Stimulated activated effector memory CD8-positive, alpha-beta T cell treated with anti-CD3 and anti-CD28 coated beads, Interleukin-12 subunit alpha, Interleukin-12 subunit beta, amount 100 ng/mL, for 72 hours (primary cell): Measurements from ENCODE around the gene MACROD1.

Experiments
- ATAC-seq: fragments of 150-1000 bp; cut with Tn5 transposase; 2 replicates; pipeline ENCODE4 v1.10.0; 2021
- DNase-seq, 2 donors: peaks; one replicate each; pipeline ENCODE4 v3.0.0; 2021 to 2022; ENCODE audit warnings: low spot score in 2 of 2
- H3K27ac Mint-ChIP-seq: one replicate; pipeline ENCODE4 v1.8.0; 2022; ENCODE audit warnings: mild to moderate bottlenecking, mixed read lengths
- H3K36me3 Mint-ChIP-seq: one replicate; pipeline ENCODE4 v1.8.0; 2022; ENCODE audit warnings: mild to moderate bottlenecking, mixed read lengths
- H3K4me1 Mint-ChIP-seq: one replicate; pipeline ENCODE4 v1.8.0; 2022; ENCODE audit warnings: mixed read lengths
- H3K4me3 Mint-ChIP-seq: one replicate; pipeline ENCODE4 v1.8.0; 2022; ENCODE audit warnings: mild to moderate bottlenecking, mixed read lengths
- H3K9me3 Mint-ChIP-seq: one replicate; pipeline ENCODE4 v1.8.0; 2022; ENCODE audit warnings: mixed read lengths

The MACROD1 gene

DNA sequence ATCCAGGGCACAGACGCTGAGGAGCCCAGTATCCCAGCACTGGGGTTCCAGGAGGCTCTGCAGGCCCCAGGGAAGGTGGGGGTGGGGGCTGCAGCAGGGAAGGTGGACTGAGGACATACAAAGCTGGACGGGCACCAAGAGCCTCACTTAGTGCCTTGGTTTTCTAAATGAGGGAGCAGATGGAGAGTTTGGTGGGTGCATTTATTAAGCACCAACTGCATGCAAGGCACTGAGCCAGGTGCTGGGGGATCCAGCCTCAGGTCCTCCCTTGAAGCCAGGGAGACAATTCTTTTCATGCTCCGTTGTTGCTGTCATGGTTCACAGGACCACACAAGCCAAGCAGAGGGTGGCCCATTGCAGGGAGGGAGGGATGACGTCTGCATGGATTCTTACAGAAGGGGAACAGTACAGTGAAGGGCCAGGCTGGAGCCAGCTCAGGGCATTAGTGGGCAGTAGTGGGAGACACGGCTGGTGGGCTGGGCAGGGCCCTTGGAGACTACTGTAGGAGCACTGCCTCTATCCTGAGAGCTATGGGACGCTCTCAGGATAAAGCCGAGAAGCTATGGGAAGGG is 65.0 kb downstream of the MACROD1 start:
- H3K27ac Mint-ChIP-seq: no peak overlapping the region
- DNase-seq (no peak), ATAC-seq (no peak)
- H3K36me3 Mint-ChIP-seq: no peaks in the 10 kb centered on the region
- no peak overlapping the region for H3K4me3 Mint-ChIP-seq
- no peaks in the 10 kb centered on the region for H3K4me1 Mint-ChIP-seq
- H3K9me3 Mint-ChIP-seq: no peaks in the 10 kb centered on the region

DNA sequence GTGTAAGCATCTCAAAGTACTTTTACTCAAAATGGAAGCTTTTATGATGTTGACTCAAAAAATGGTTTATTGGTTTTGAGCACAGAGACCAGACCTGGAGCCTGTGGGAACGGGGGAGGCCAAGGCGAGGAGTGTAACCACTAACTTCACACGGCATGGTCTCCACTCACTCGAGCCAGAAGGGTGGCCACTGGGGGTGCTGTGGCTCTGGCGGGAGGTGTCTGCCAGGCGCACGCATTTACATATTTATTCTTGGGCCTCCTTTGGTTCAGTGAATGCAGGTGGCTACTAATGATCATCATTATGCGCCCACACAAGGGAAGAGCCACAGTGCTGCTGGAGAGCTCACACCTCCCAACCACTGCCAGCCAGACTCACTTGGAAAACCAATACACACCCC is 65.6 kb downstream of the MACROD1 start:
- no peak for DNase-seq
- H3K9me3 Mint-ChIP-seq: no peaks in the 10 kb centered on the region
- no peak overlapping the region for H3K27ac Mint-ChIP-seq
- no peak overlapping the region for H3K4me3 Mint-ChIP-seq
- H3K4me1 Mint-ChIP-seq: no peaks in the 10 kb centered on the region
- no peak for ATAC-seq
- H3K36me3 Mint-ChIP-seq: no peaks in the 10 kb centered on the region

DNA sequence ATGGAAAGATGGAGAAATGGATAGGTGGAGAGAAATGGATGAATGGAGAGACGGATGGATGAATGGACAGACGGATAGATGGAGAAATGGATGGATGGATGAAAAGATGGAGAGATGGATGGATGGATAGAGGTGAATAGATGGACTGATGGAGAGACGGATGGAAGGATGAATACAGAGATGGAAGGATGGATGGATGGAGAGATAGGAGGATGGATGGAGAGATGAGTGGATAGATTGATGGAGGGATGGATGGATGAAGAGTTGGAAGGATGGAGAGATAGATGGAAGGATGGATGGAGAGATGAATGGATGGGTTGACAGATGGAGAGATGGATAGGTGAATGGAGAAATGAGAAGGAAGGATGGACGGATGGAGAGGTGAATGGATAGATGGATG is 66.5 kb downstream of the MACROD1 start:
- DNase-seq: no peak
- Mint-ChIP-seq H3K9me3 (no peaks in the 10 kb centered on the region), H3K4me1 (no peaks in the 10 kb centered on the region), H3K27ac (no peak overlapping the region), H3K4me3 (no peak overlapping the region), H3K36me3 (no peaks in the 10 kb centered on the region)
- ATAC-seq: no peak

DNA sequence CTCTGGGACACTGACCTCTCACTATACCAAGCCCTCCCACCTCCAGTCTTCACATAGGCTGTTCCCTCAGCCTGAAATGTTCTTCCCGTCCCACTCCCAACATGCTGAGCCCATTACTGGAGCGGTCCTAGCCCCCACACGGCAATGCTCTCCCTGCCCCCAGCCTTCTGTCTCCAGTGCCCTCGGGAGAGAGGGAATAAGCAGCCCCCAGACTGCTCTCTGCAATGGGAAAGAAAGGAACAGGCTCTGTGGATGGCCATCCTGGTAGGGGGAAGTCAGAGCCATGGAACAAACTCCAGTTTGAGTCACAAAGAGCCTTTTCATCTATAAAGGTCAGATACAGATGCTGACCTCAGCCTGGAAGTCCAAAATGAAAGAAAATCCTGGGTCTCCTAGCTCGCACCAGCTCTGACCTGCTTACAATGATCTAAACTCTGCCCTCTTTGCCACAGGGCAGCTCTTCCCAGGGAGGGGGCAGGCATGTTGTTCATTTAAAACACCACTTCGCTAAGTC is 67.5 kb downstream of the MACROD1 start:
- Mint-ChIP-seq H3K4me3 (no peak overlapping the region), H3K9me3 (no peaks in the 10 kb centered on the region), H3K4me1 (no peaks in the 10 kb centered on the region), H3K27ac (no peak overlapping the region), H3K36me3 (no peaks in the 10 kb centered on the region)
- DNase-seq (no peak), ATAC-seq (no peak)

DNA sequence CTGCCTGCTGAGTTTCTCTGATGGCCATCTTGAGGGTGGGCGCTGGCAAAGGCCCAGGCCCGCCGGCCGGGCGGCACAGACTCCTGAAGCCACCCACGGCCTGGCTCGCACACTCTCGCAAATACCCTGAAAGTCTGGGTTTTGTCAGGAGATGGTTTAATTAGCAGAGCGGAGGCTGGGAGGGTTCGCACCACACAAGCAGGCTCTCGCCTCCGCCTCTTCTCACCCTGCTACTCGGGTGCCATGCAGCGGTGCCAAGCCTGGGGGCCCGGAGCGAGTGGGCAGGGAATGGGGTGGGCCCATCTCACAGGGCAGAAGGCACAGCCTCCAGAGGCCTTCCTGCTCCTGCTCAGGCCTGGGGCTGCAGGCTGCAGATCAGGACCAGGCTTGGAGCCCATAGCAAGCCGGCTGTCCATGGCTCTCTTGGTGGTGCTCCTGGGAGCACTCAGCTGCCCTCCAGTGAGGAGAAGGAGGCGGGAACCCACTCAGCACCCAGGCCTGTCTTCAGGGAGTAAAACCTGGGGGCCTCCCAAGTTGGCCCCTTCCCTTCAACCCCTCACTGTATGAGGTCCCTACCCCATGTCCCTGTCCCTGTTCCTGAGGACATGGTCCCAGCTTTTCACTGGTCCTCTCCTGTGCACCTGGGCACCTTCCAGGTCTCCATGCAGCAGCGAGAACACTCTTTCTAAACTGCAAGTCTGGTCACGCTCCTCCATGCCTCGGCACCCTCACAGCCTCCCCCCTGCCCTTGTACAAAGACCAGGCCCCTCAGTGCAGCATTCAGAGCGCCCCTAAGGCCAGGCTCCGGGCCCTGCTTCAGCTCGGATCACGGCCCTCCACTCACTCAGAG is 68.2 kb downstream of the MACROD1 start:
- H3K9me3 Mint-ChIP-seq: no peaks in the 10 kb centered on the region
- ATAC-seq (no peak), DNase-seq (no peak)
- no peaks in the 10 kb centered on the region for H3K36me3 Mint-ChIP-seq
- no peak overlapping the region for H3K27ac Mint-ChIP-seq
- H3K4me1 Mint-ChIP-seq: no peaks in the 10 kb centered on the region
- H3K4me3 Mint-ChIP-seq: no peak overlapping the region

DNA sequence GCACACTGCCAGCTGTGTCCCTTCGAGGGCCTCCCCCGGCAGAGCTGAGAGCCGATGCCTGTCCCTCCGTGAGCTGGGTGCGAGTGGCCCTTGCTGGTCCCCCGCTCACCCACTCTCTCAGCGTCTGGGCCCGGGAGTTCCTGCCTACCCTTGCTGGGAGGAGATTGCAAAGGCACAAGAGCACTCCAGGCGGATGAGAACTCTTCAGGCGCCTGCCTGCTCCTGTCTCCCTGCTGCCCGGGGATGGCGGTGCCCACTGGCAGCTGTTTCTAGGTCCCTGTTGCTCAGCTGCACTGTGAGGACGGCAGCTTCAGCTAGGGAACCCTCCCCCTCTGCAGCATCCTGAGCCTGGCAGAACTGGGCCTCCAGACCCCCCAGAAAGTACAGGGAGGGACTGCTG is 69.1 kb downstream of the MACROD1 start:
- H3K9me3 Mint-ChIP-seq: no peaks in the 10 kb centered on the region
- peaks cover 4% of the 10 kb centered on the region for H3K4me1 Mint-ChIP-seq
- H3K36me3 Mint-ChIP-seq: no peaks in the 10 kb centered on the region
- H3K27ac Mint-ChIP-seq: no peak overlapping the region
- DNase-seq (no peak), ATAC-seq (no peak)
- H3K4me3 Mint-ChIP-seq: no peak overlapping the region

DNA sequence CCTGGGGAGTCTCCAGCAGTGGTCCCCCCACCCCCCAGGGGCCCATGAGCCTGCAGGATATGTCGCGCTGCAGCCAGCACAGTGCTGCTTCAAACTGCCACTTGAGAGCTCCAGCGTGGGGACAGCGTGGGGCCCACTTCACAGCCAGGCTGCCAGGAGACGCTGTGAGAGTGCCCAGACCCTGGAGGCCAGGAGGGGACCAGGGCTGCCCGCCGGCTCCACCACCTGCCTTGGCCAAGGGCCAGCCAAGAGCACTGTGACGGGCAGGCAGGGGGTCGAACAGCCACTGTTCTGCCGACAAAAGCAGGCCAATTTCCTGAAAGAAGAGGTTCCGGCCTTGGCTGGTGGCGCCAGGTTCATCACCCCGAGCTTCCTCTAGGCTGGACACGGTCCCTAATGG is 70.0 kb downstream of the MACROD1 start:
- no peaks in the 10 kb centered on the region for H3K9me3 Mint-ChIP-seq
- ATAC-seq: no peak
- no peak overlapping the region for H3K27ac Mint-ChIP-seq
- no peak overlapping the region for H3K4me3 Mint-ChIP-seq
- peaks cover 6% of the 10 kb centered on the region for H3K4me1 Mint-ChIP-seq
- DNase-seq: no peak
- no peaks in the 10 kb centered on the region for H3K36me3 Mint-ChIP-seq

DNA sequence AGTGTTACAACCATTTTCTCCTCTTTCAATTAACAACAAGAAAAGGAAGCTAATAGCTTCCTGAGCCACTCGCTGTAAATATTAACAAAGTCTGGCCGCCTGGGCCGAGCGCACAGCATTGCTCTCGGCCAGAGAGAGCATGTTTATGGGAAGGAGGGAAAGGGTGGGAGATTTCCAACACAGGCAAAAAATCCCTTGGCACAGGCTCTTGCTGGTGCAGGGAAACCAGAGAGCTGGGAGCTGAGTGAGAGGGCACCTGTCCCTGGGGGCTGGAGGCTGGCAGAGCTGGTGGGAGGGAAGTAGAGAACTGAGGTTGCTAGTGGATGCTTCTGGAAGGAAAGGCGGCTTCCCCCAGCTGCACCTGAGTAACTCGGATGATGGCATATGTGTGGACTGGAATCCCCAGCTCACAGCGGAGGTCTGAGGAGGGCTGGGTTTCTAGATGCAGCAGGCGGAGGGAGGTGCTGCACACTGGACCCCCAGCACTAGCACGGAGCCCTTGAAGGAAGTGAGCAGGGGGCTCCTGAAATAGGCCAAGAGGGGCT is 70.6 kb downstream of the MACROD1 start:
- Mint-ChIP-seq H3K9me3 (no peaks in the 10 kb centered on the region), H3K36me3 (no peaks in the 10 kb centered on the region), H3K4me3 (no peak overlapping the region), H3K27ac (no peak overlapping the region), H3K4me1 (peaks cover 6% of the 10 kb centered on the region)
- DNase-seq (no peak), ATAC-seq (no peak)

DNA sequence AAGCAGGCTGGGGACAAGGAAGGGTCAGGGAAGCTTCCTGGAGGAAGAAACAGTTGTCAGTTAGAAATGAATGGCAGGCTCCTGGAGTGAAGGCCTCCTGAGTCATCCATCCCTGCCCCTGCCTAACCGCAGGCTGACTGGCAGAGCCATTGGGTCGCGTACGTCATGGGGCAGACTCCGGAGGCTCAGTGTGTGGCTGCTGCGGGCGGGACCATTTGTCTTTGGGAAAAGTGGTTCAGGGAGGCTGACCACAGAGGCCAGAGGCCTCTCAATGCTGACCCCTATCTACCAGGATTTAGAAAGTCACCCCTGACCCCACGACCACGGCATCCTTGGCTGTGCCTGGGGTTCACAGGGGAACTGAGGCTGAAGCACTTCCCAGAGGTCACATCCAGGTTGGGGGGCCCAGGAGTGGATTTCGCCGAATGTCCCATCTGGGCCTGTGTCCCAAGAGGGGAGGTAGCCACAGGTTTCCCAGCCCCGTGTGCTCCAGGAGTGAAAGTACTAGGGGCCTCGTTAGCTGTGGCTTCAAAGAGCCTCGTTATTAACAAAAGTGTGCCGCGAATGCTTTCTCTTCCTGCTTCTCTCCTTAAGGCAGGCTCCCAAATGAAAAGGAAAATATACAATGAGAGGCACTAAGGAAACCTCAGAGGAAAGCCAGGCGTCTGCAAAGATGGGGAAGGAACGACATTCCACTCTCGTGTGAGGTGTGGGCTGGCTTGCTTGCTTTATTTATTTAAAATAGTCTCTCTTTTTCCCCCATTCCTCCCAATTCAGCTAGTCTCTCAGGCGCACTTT is 71.3 kb downstream of the MACROD1 start:
- Mint-ChIP-seq H3K9me3 (no peaks in the 10 kb centered on the region), H3K4me1 (peaks cover 6% of the 10 kb centered on the region), H3K36me3 (no peaks in the 10 kb centered on the region), H3K27ac (no peak overlapping the region), H3K4me3 (no peak overlapping the region)
- ATAC-seq: no peak
- DNase-seq: no peak

DNA sequence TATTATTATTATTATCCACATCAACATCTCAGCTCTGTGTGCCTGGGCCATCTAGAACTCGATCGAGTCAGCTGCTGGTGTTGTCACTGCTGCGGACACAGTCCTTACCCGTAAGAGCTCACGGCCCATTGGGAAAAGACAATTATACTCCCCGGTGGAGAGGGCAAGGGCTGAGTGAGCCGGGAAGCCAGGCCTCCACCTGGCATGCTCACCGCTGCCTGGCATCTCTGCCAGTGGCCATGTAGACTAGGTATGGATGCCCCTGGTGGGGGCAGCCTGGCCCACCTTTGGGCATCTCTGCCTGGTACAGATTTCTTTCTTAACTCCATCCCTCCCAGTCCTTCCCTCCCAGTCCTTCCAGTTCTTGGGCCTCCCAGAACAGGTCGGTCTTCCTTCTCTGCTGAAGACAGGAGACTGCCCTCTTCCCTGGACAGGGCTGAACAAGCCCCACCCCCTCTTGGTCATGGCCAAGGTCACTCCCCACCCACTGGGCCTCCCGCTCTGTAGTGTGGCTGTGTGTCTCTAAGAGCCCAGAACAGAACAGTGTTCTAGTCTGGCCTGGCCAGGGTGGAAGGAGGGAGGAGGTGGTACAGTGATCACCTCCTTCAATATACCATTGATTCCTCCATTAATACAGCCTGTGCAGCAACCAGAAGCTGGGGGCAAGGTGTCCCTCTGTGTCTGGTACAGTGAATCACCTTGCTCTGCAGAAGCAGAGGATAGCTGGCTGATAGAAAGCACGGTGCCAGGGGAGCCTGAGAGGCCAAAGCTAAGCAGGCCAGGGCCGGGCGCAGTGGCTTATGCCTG is 72.5 kb downstream of the MACROD1 start:
- DNase-seq: no peak
- ATAC-seq: no peak

DNA sequence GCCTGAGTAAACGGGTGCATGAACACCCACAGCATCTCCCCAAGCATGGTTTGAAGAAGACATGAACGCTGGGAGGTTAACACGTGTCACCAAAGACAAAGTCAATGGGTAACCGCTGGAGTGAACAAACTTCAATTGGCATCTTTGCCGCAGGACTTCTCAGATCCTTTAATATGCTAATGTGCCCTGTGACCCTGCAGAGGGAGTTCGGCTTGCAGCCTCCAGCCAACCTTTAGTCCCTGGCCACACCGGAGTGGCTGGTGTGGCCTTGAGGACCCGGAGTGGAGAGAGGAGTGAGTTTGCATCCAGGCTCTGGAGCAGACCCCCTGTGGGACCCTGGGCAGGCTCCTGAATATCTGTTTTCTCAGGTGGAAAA is 73.2 kb downstream of the MACROD1 start:
- ATAC-seq: no peak
- DNase-seq: no peak
- Mint-ChIP-seq H3K9me3 (no peaks in the 10 kb centered on the region), H3K27ac (no peak overlapping the region), H3K4me3 (no peak overlapping the region), H3K4me1 (peaks cover 12% of the 10 kb centered on the region), H3K36me3 (no peaks in the 10 kb centered on the region)

More for the DNA sequence above, 72.5 kb downstream of the MACROD1 start:
- Mint-ChIP-seq H3K27ac (no peak overlapping the region), H3K9me3 (no peaks in the 10 kb centered on the region), H3K4me3 (no peak overlapping the region), H3K4me1 (peaks cover 11% of the 10 kb centered on the region), H3K36me3 (no peaks in the 10 kb centered on the region)

DNA sequence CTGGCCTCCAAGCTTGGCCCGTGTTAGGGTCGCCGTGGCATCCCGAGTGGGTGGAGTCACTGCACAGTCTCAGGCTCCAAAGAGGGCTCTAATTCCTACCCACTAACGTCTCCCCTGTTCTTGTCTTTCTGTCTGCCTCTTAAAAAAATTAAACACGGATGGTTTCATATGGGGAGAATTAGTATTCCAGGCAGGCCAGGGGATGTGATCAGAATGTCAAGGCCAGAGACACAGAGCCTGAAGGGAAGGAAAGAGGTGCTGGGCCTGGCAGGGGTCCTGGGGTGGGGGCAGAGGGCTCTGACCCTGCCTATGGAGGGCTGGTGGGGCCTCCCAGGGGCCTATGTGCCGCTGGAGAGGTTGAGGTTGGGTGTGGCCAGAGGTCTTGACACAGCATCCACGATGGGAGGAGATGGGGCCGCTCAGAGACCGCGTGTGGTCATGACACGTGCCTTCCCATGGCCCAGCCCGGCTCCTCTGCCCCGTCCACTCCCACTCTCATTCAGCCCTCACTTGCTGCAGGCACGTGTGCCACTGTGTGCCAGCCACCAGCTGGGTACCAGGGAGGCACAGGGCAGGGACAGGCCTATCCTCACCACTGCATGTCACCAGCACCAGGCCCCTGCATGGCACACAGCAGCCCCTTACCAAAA is 73.7 kb downstream of the MACROD1 start:
- ATAC-seq (no peak), DNase-seq (no peak)
- peaks cover 12% of the 10 kb centered on the region for H3K4me1 Mint-ChIP-seq
- H3K4me3 Mint-ChIP-seq: no peak overlapping the region
- no peaks in the 10 kb centered on the region for H3K36me3 Mint-ChIP-seq
- H3K9me3 Mint-ChIP-seq: no peaks in the 10 kb centered on the region
- no peak overlapping the region for H3K27ac Mint-ChIP-seq

DNA sequence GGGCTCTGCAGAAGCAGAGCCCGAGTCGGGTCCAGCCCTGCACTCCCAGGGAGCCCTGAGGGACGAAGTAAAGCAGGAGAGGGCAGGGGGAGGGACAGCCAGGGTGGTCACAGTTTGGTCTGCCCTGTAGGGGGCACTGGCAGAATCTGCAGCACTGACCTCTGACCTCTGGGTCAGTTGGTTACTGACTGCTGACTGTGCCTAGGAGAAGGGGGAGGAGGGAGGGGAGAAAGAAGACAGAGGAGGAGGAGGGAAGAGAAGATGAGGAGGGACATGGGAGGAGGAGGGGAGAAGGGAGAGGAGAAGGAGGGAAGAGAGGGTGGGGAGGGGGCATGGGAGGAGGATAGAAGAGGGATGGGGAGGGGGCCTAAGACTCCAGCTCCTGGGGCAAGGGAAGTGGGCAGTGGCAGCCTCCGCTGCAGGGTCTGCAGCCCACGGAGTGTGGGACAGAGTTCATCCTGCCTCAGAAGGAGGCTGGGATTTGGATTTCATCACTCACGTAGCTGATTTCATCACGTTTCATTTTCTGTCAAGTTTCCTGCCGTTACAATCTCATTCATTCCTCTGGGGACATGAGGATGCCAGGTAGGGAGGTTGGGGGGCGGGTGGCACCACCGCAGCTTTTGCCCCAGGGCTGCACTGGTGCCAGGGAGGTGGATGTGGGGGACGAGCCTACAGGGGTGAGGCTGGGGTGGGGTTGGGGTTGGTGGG is 75.0 kb downstream of the MACROD1 start:
- DNase-seq (no peak), ATAC-seq (no peak)
- no peak overlapping the region for H3K27ac Mint-ChIP-seq
- H3K4me1 Mint-ChIP-seq: peaks cover 12% of the 10 kb centered on the region
- no peak overlapping the region for H3K4me3 Mint-ChIP-seq
- H3K9me3 Mint-ChIP-seq: no peaks in the 10 kb centered on the region
- H3K36me3 Mint-ChIP-seq: no peaks in the 10 kb centered on the region
